Gastroesophageal sphincter (tissue), 4 donors: ENCODE results near the gene GPAT3. TPM values are rescaled to one million over a fixed set of nuclear protein-coding genes. Genes with fewer than 3 reads are reported as not detected.

Source experiments
- ATAC-seq: fragments of 150-250 bp; one replicate; pipeline ENCODE4 v1.9.1; 2016; ENCODE audit warnings: mild to moderate bottlenecking, moderate library complexity
- H3K27ac ChIP-seq, 4 donors: fragments of 200-600 bp; sonication (generic) in 3 of 4; 1 replicate in 3 of 4; 2 replicates in 1 of 4; pipeline ENCODE4 v1.5.1; 2016 to 2019
- H3K27me3 ChIP-seq: fragments of 200-600 bp; sonication (generic); one replicate; pipeline ENCODE4 v1.5.1; 2019
- H3K36me3 ChIP-seq, 2 donors: fragments of 200-600 bp; sonication (generic); one replicate each; pipeline ENCODE4 v1.5.1; 2019; ENCODE audit warnings: control low read depth in 1 of 2
- H3K4me1 ChIP-seq, 3 donors: fragments of 200-600 bp; sonication (generic); 1 replicate in 2 of 3; 2 replicates in 1 of 3; pipeline ENCODE4 v1.5.1; 2016 to 2019; ENCODE audit warnings: control low read depth in 2 of 3
- H3K4me3 ChIP-seq, 2 donors: fragments of 200-600 bp; sonication (generic); one replicate each; pipeline ENCODE4 v1.5.1; 2019; ENCODE audit warnings: mild to moderate bottlenecking in 1 of 2, moderate library complexity in 1 of 2
- H3K9me3 ChIP-seq, 3 donors: fragments of 200-600 bp; sonication (generic); one replicate each; pipeline ENCODE4 v1.5.1; 2017 to 2019; ENCODE audit warnings: control low read depth in 2 of 3
- EP300 ChIP-seq: sonication (generic); formaldehyde crosslinking; IDR thresholded peaks from one replicate; pipeline ENCODE4 v1.6.1; 2017; ENCODE audit warnings: antibody characterized with exemption, mild to moderate bottlenecking
- POLR2A ChIP-seq, 2 donors: fragments of 450-650 bp; IDR thresholded peaks; one replicate each; pipeline ENCODE4 v1.6.1; 2017; ENCODE audit warnings: antibody characterized with exemption in 2 of 2, mild to moderate bottlenecking in 2 of 2, moderate library complexity in 1 of 2
- POLR2AphosphoS5 ChIP-seq: sonication (generic); formaldehyde crosslinking; IDR thresholded peaks from one replicate; pipeline ENCODE4 v1.6.1; 2017; ENCODE audit warnings: antibody characterized with exemption
- WGBS, 2 donors: methylation state at CpG; one replicate each; pipeline ENCODE4 v1.1.5; 2018; ENCODE audit warnings: low coverage in 1 of 2; 5-methylcytosine and 5-hydroxymethylcytosine counted together
- total RNA-seq, 4 donors: library from RNA; depleted of rRNA; stranded (reverse); fragments of >200 nt; gene quantifications; one replicate each; pipeline ENCODE4 v1.1.0, GENCODE V29; 2016
- TF ChIP-seq, protein P1 (sequence below), 4 experiments: fragments of 200-600 bp in 2 of 4; fragments of 450-650 bp in 2 of 4; sonication (generic) in 1 of 4; IDR thresholded peaks; one replicate each; pipeline ENCODE4 v1.5.1; 2017 to 2019; ENCODE audit warnings: antibody characterized with exemption in 4 of 4, mild to moderate bottlenecking in 2 of 4, moderate library complexity in 2 of 4

GPAT3 gene
- total RNA-seq, 4 donors from 2014 or later = 1.7 to 6.6 (median 4.9) TPM

DNA sequence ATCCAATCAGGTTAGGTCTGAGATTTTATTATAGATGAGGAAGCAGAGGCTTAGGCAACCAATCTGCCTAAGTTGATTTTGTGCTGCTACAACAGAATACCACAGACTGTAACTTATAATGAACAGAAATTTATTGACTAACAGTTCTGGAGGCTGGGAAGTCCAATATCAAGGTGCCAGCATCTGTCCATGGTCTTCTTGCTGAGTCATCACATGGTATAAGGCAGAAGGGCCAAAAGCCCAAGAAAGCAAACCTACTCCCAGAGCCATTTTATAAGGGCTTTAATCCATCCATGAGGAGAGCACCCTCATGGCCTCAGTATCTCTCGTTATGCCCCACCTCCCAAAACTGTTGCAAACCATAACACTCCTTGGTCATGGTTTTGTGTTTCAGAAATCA is 55.8 kb downstream of the GPAT3 start:
- 80 to 100% methylated on average over 1 of the region's 1 CpG for WGBS, 2 donors
- no peak overlapping the region for H3K4me3 ChIP-seq
- ATAC-seq = no peak

DNA sequence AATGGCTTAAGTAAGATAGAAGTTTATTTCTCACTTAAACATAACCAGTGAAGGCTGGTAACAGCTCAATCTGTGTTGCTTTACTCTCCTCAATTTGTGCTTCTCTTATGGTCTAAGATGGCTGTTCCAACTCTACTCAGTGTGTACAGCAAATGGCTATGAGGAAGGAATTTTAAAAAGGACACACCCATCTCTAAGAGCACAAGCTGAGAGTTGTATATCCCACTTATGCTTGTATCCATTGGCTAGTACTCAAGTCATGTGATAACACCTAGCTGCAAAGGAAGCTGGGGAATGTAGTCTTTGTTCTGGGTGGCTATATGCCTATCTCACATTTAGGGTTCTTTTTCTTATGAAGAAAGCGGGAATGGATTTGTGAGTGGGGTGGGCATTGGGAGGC is 63.3 kb downstream of the GPAT3 start:
- no peak for ATAC-seq
- H3K27ac ChIP-seq = no peak overlapping the region
- H3K27me3 ChIP-seq = no peaks in the 10 kb centered on the region
- H3K4me3 ChIP-seq = no peak overlapping the region
- peaks cover 0 to 6% (median 0%) of the 10 kb centered on the region in 3 donors for H3K4me1 ChIP-seq
- TF ChIP-seq POLR2AphosphoS5 (no peak), POLR2A (IDR thresholded peaks at IDR 0.05) (no peak), EP300 (no peak)
- TF ChIP-seq, protein P1, sequence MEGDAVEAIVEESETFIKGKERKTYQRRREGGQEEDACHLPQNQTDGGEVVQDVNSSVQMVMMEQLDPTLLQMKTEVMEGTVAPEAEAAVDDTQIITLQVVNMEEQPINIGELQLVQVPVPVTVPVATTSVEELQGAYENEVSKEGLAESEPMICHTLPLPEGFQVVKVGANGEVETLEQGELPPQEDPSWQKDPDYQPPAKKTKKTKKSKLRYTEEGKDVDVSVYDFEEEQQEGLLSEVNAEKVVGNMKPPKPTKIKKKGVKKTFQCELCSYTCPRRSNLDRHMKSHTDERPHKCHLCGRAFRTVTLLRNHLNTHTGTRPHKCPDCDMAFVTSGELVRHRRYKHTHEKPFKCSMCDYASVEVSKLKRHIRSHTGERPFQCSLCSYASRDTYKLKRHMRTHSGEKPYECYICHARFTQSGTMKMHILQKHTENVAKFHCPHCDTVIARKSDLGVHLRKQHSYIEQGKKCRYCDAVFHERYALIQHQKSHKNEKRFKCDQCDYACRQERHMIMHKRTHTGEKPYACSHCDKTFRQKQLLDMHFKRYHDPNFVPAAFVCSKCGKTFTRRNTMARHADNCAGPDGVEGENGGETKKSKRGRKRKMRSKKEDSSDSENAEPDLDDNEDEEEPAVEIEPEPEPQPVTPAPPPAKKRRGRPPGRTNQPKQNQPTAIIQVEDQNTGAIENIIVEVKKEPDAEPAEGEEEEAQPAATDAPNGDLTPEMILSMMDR (IDR thresholded peaks at IDR 0.05) = no peak
- WGBS, 2 donors = no CpG with 5 or more reads among the region's 1 CpG
- no peaks in the 10 kb centered on the region for H3K9me3 ChIP-seq
- H3K36me3 ChIP-seq = peaks cover 0 to 20% of the 10 kb centered on the region in 2 donors

More for the DNA sequence above, 55.8 kb downstream of the GPAT3 start:
- TF ChIP-seq POLR2A (IDR thresholded peaks at IDR 0.05) (no peak), POLR2AphosphoS5 (no peak), EP300 (no peak)
- TF ChIP-seq, protein P1 (IDR thresholded peaks at IDR 0.05) = no peak
- H3K4me1 ChIP-seq = no peaks in the 10 kb centered on the region
- H3K36me3 ChIP-seq = peaks cover 0 to 8% of the 10 kb centered on the region in 2 donors
- H3K9me3 ChIP-seq = no peaks in the 10 kb centered on the region
- no peak overlapping the region for H3K27ac ChIP-seq
- no peaks in the 10 kb centered on the region for H3K27me3 ChIP-seq

DNA sequence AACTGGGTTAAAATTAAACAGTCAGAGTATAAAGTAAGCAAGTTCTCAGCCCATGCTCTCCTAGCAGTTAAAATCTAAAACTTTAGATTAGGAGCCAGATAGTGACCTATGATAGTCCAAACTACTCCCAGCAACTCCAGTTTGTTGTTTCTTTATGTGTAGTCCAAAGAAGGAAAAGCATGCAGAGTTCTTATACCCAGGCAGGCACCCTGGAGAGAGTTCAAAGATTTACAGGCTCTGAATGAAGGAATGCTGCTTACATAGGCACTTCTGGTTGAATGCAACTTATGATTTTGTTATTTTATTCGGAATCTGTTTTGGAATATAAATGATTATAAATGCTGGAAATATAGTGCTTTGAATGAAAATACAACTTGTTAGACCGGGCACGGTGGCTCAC is 67.2 kb downstream of the GPAT3 start:
- no peak overlapping the region for H3K27ac ChIP-seq
- H3K36me3 ChIP-seq = peaks cover 0 to 7% of the 10 kb centered on the region in 2 donors
- H3K4me3 ChIP-seq = no peak overlapping the region
- peaks cover 0 to 6% (median 0%) of the 10 kb centered on the region in 3 donors for H3K4me1 ChIP-seq
- no peaks in the 10 kb centered on the region for H3K9me3 ChIP-seq
- 34 to 56% methylated on average over 3 of the region's 3 CpGs for WGBS, 2 donors
- TF ChIP-seq POLR2AphosphoS5 (no peak), EP300 (no peak), POLR2A (IDR thresholded peaks at IDR 0.05) (no peak)
- TF ChIP-seq, protein P1 (IDR thresholded peaks at IDR 0.05) = no peak
- H3K27me3 ChIP-seq = no peaks in the 10 kb centered on the region
- ATAC-seq = no peak

DNA sequence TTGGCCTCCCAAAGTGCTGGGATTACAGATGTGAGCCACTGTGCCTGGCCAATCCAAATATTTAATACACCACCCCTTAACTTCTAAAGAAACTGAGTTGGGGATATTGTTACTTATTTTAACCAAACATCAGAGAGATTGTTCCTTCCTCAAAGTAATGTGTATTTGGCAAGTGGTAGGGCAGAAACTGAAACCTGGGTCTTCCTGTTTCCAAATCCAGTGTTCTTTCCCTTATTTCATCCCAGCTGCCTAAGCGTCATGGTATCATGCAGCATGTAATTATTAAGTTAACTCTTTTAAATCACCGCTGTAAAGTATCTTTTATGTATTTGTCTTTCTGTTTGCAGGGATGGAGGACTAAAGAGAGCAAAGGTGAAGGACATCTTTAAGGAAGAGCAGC is 68.4 kb downstream of the GPAT3 start:
- Histone ChIP-seq H3K4me3 (no peak overlapping the region), H3K4me1 (peaks cover 0 to 6% (median 0%) of the 10 kb centered on the region in 3 donors), H3K27me3 (no peaks in the 10 kb centered on the region), H3K27ac (no peak overlapping the region), H3K36me3 (peaks cover 0 to under 1% of the 10 kb centered on the region in 2 donors), H3K9me3 (no peaks in the 10 kb centered on the region)
- TF ChIP-seq POLR2AphosphoS5 (no peak), POLR2A (IDR thresholded peaks at IDR 0.05) (no peak), EP300 (no peak)
- TF ChIP-seq, protein P1 (IDR thresholded peaks at IDR 0.05) = no peak
- ATAC-seq = no peak
- WGBS, 2 donors = 76 to 100% methylated on average over 2 of the region's 2 CpGs

DNA sequence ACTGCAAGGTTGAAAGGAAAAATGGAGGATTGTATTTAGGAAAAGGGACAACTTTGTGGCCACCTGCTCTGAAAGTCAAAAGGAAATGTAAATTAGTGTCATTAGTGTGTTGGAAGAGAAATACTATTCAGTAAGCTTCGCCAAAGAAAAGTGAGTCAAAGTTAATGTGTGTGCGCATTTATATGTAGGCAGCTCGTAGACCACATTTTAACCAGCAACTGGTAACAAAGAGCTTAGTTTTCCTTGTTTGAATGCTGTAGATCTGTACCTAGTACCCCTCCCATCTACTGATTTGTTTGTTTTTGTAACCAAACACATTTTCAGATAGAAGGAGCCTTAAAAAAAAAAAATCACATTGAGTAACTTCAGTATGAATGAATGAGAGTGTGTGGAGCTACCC is 69.3 kb downstream of the GPAT3 start:
- no peaks in the 10 kb centered on the region for H3K27me3 ChIP-seq
- ATAC-seq = no peak
- H3K4me1 ChIP-seq = peaks cover 0 to 6% (median 0%) of the 10 kb centered on the region in 3 donors
- H3K4me3 ChIP-seq = no peak overlapping the region
- TF ChIP-seq POLR2A (IDR thresholded peaks at IDR 0.05) (no peak), POLR2AphosphoS5 (no peak), EP300 (no peak)
- TF ChIP-seq, protein P1 (IDR thresholded peaks at IDR 0.05) = no peak
- H3K9me3 ChIP-seq = no peaks in the 10 kb centered on the region
- 72 to 100% methylated on average over 2 to 3 of the region's 3 CpGs for WGBS, 2 donors
- H3K36me3 ChIP-seq = no peaks in the 10 kb centered on the region
- H3K27ac ChIP-seq = no peak overlapping the region
